BLaER1 (cell line): Measurements from ENCODE around the gene SPEG.

Experiments used
- H3K27ac ChIP-seq: shearing (Covaris generic); formaldehyde crosslinking; 2 replicates; pipeline ENCODE4 v1.8.1; 2022
- H3K27me3 ChIP-seq: shearing (Covaris generic); formaldehyde crosslinking; 2 replicates; pipeline ENCODE4 v1.8.1; 2022
- H3K36me3 ChIP-seq: shearing (Covaris generic); formaldehyde crosslinking; 2 replicates; pipeline ENCODE4 v1.8.1; 2022
- H3K4me1 ChIP-seq: shearing (Covaris generic); formaldehyde crosslinking; 2 replicates; pipeline ENCODE4 v1.8.1; 2022
- H3K4me2 ChIP-seq: shearing (Covaris generic); formaldehyde crosslinking; 2 replicates; pipeline ENCODE4 v1.8.1; 2022
- H3K4me3 ChIP-seq: shearing (Covaris generic); formaldehyde crosslinking; 2 replicates; pipeline ENCODE4 v1.8.1; 2022
- H3K9ac ChIP-seq: shearing (Covaris generic); formaldehyde crosslinking; 2 replicates; pipeline ENCODE4 v1.8.1; 2022
- H3K9me3 ChIP-seq: shearing (Covaris generic); formaldehyde crosslinking; 2 replicates; pipeline ENCODE4 v1.8.1; 2022
- H4K20me1 ChIP-seq: shearing (Covaris generic); formaldehyde crosslinking; 2 replicates; pipeline ENCODE4 v1.8.1; 2022
- Cebpa-rat ChIP-seq: shearing (Covaris generic); IDR thresholded peaks from 2 replicates; pipeline ENCODE4 v1.8.1; 2022

SPEG gene

GRCh38 chr2:219512524-219513216 is 78.0 kb downstream of the SPEG start:
- Histone ChIP-seq H3K27me3 (no peaks in the 10 kb centered on the region), H3K27ac (peak overlapping the region; percentile 75; the same call in 1 of the 2 replicates), H3K4me3 (peak overlapping the region; percentile 51), H3K4me2 (peak overlapping the region; percentile 98), H3K9ac (no peak overlapping the region; the same call in 1 of the 2 replicates), H3K36me3 (no peaks in the 10 kb centered on the region), H3K9me3 (no peaks in the 10 kb centered on the region), H4K20me1 (no peaks in the 10 kb centered on the region), H3K4me1 (peaks cover 97% of the 10 kb centered on the region)
- no peak for TF ChIP-seq Cebpa-rat

- Histone ChIP-seq H3K4me3 (peak overlapping the region; percentile 48), H3K4me2 (peak overlapping the region; percentile 98), H3K36me3 (no peaks in the 10 kb centered on the region), H3K9ac (peak overlapping the region; percentile 38; the same call in 1 of the 2 replicates), H3K4me1 (peaks cover 99% of the 10 kb centered on the region), H4K20me1 (no peaks in the 10 kb centered on the region), H3K27ac (peak overlapping the region; percentile 53; the same call in 1 of the 2 replicates), H3K9me3 (no peaks in the 10 kb centered on the region), H3K27me3 (no peaks in the 10 kb centered on the region)
- no peak for TF ChIP-seq Cebpa-rat
These were observed 79.1 kb downstream of the SPEG start for GRCh38 chr2:219513787-219514186.

- Histone ChIP-seq H3K9me3 (no peaks in the 10 kb centered on the region), H3K4me2 (peak within 1 kb of the TSS; percentile 98), H3K9ac (peak within 1 kb of the TSS; percentile 38; the same call in 1 of the 2 replicates), H3K36me3 (no peaks in the 10 kb centered on the region), H4K20me1 (no peaks in the 10 kb centered on the region), H3K27ac (peak within 1 kb of the TSS; percentile 53; the same call in 1 of the 2 replicates), H3K4me3 (peak within 1 kb of the TSS; percentile 48), H3K4me1 (peaks cover 94% of the 10 kb centered on the region), H3K27me3 (no peaks in the 10 kb centered on the region)
- TF ChIP-seq Cebpa-rat: no peak
These were observed 79.6 kb downstream of the SPEG start, which contains the start of gene ASIC4 for GRCh38 chr2:219514196-219514761. Gene ASIC4 (plus strand): TSS chr2:219514482. CDS start chr2:219514725, 243 bp downstream.

GRCh38 chr2:219514836-219515235 is 80.2 kb downstream of the SPEG start:
- Histone ChIP-seq H3K27me3 (no peaks in the 10 kb centered on the region), H3K9ac (no peak overlapping the region; the same call in 1 of the 2 replicates)

GRCh38 chr2:219515874-219516629 is 81.4 kb downstream of the SPEG start:
- Histone ChIP-seq H3K36me3 (no peaks in the 10 kb centered on the region), H3K27me3 (peaks cover 2% of the 10 kb centered on the region; the same call in 1 of the 2 replicates), H3K4me2 (peak overlapping the region; percentile 98), H3K27ac (no peak overlapping the region), H4K20me1 (no peaks in the 10 kb centered on the region), H3K4me1 (peaks cover 85% of the 10 kb centered on the region), H3K4me3 (no peak overlapping the region), H3K9ac (no peak overlapping the region), H3K9me3 (no peaks in the 10 kb centered on the region)
- no peak for TF ChIP-seq Cebpa-rat

More at GRCh38 chr2:219514836-219515235, 80.2 kb downstream of the SPEG start:
- no peak overlapping the region for H3K4me3 ChIP-seq
- H3K36me3 ChIP-seq: no peaks in the 10 kb centered on the region
- peaks cover 88% of the 10 kb centered on the region for H3K4me1 ChIP-seq
- no peaks in the 10 kb centered on the region for H4K20me1 ChIP-seq
- no peak overlapping the region for H3K27ac ChIP-seq
- H3K4me2 ChIP-seq: peak overlapping the region; percentile 98
- no peak for TF ChIP-seq Cebpa-rat
- H3K9me3 ChIP-seq: no peaks in the 10 kb centered on the region

- Histone ChIP-seq H3K4me1 (peaks cover 86% of the 10 kb centered on the region), H3K36me3 (no peaks in the 10 kb centered on the region), H3K4me3 (no peak overlapping the region), H3K27ac (no peak overlapping the region), H4K20me1 (no peaks in the 10 kb centered on the region; the same call in 1 of the 2 replicates), H3K9ac (no peak overlapping the region), H3K9me3 (no peaks in the 10 kb centered on the region), H3K4me2 (peak overlapping the region; percentile 98), H3K27me3 (peaks cover 10% of the 10 kb centered on the region)
- no peak for TF ChIP-seq Cebpa-rat
These were observed 82.2 kb downstream of the SPEG start for GRCh38 chr2:219516888-219517287.

- no peak overlapping the region for H3K4me3 ChIP-seq
These were observed 83.5 kb downstream of the SPEG start for GRCh38 chr2:219517954-219518778.

GRCh38 chr2:219519526-219519916 is 84.9 kb downstream of the SPEG start:
- Histone ChIP-seq H4K20me1 (no peaks in the 10 kb centered on the region; the same call in 1 of the 2 replicates), H3K9me3 (no peaks in the 10 kb centered on the region), H3K4me3 (no peak overlapping the region), H3K27me3 (peaks cover 36% of the 10 kb centered on the region), H3K36me3 (no peaks in the 10 kb centered on the region), H3K27ac (no peak overlapping the region), H3K4me1 (peaks cover 79% of the 10 kb centered on the region), H3K4me2 (no peak overlapping the region), H3K9ac (no peak overlapping the region)
- no peak for TF ChIP-seq Cebpa-rat

More at GRCh38 chr2:219517954-219518778, 83.5 kb downstream of the SPEG start:
- Histone ChIP-seq H3K4me2 (peak overlapping the region; percentile 98), H4K20me1 (no peaks in the 10 kb centered on the region; the same call in 1 of the 2 replicates), H3K9me3 (no peaks in the 10 kb centered on the region), H3K9ac (no peak overlapping the region), H3K36me3 (no peaks in the 10 kb centered on the region), H3K4me1 (peaks cover 84% of the 10 kb centered on the region), H3K27me3 (peaks cover 23% of the 10 kb centered on the region), H3K27ac (no peak overlapping the region)
- no peak for TF ChIP-seq Cebpa-rat

GRCh38 chr2:219520079-219520478 is 85.4 kb downstream of the SPEG start:
- Histone ChIP-seq H3K27me3 (peaks cover 42% of the 10 kb centered on the region), H3K9ac (no peak overlapping the region), H3K9me3 (no peaks in the 10 kb centered on the region), H3K4me3 (no peak overlapping the region), H3K36me3 (no peaks in the 10 kb centered on the region), H3K4me1 (peaks cover 73% of the 10 kb centered on the region), H4K20me1 (no peaks in the 10 kb centered on the region; the same call in 1 of the 2 replicates), H3K4me2 (no peak overlapping the region), H3K27ac (no peak overlapping the region)
- no peak for TF ChIP-seq Cebpa-rat
